Osteoblast (primary cell): ENCODE results near the gene PIK3R6. TPM values are rescaled to one million over a fixed set of nuclear protein-coding genes. Genes with fewer than 3 reads are reported as not detected.
A peak's percentile ranks its signal among the peaks of the same experiment; 100 is the strongest.

ENCODE experiments used
- DNase-seq: peaks from one replicate; pipeline ENCODE4 v3.0.0; 2011; ENCODE audit warnings: low spot score, mixed read lengths; ENCODE audit not compliant: insufficient read length; ENCODE audit errors: missing footprints
- H2AFZ ChIP-seq: 2 replicates; pipeline ENCODE4 v1.6.0; 2011; ENCODE audit warnings: mild to moderate bottlenecking, low read length
- H3K27ac ChIP-seq: 2 replicates; pipeline ENCODE4 v1.5.1; 2011; ENCODE audit warnings: mild to moderate bottlenecking, low read depth, low read length, moderate library complexity
- H3K27me3 ChIP-seq: 2 replicates; pipeline ENCODE4 v1.6.0; 2012; ENCODE audit warnings: mild to moderate bottlenecking, control low read depth, inconsistent platforms, low read length, moderate library complexity; ENCODE audit not compliant: insufficient read depth
- H3K36me3 ChIP-seq: 2 replicates; pipeline ENCODE4 v1.5.1; 2011; ENCODE audit warnings: mild to moderate bottlenecking, low read length, control low read depth, moderate library complexity; ENCODE audit not compliant: insufficient read depth
- H3K4me1 ChIP-seq: 2 replicates; pipeline ENCODE4 v1.5.1; 2011; ENCODE audit warnings: mild to moderate bottlenecking, low read length, control low read depth, moderate library complexity; ENCODE audit not compliant: insufficient read depth
- H3K4me2 ChIP-seq: 2 replicates; pipeline ENCODE4 v1.6.0; 2011; ENCODE audit warnings: mild to moderate bottlenecking, low read length; ENCODE audit not compliant: insufficient read depth
- H3K4me3 ChIP-seq: fragments of 200-600 bp; sonication (generic); 3 replicates; pipeline ENCODE4 v1.5.1; 2012; ENCODE audit warnings: mild to moderate bottlenecking, low read length, inconsistent platforms; ENCODE audit not compliant: insufficient read depth
- H3K79me2 ChIP-seq: 2 replicates; pipeline ENCODE4 v1.6.0; 2012; ENCODE audit warnings: mild to moderate bottlenecking, low read length, control low read depth, inconsistent platforms; ENCODE audit not compliant: insufficient read depth
- H3K9me3 ChIP-seq: 2 replicates; pipeline ENCODE4 v1.5.1; 2011; ENCODE audit warnings: low read depth, low read length, control low read depth
- H4K20me1 ChIP-seq: 2 replicates; pipeline ENCODE4 v1.6.0; 2012; ENCODE audit warnings: mild to moderate bottlenecking, low read length, control low read depth; ENCODE audit not compliant: insufficient read depth
- total RNA-seq: library from RNA; depleted of rRNA; stranded (reverse); fragments of >200 nt; gene quantifications from 2 replicates; pipeline ENCODE4 v1.2.3, GENCODE V29; 2012
- TF ChIP-seq, protein P1 (sequence below): IDR thresholded peaks from 2 replicates; pipeline ENCODE4 v1.5.1; 2011; ENCODE audit warnings: mild to moderate bottlenecking, low read depth, low read length, moderate library complexity; ENCODE audit errors: extremely low read depth

Gene PIK3R6
- total RNA-seq, 1 donor: not detected

DNA sequence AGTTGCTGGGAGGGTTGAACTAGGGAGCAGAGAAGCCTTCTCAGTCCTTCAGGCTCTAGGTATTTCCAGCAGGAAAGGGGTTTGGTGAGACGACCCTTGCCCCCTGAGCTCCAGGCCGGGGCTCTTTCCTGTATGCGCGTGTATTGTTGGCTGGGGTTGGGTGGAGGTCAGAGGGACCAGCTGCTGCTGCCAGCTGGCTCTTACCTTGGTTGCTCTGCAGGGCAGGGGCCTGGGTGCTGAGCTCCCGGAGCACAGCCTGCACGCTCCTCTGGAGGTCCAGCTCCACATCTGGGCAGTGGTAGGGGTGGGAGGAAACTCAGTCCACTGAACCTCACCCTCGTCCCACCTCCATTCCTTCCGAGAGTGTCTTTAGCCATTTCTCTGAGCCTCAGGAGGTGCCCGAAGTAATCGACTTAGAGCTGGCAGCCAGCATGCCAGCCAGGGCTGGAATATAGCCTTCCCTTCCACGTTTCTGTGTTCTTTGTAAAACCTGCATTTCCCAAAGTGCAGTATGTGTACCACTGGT, 28.0 kb downstream of the PIK3R6 start:
- H3K4me2 ChIP-seq: no peak overlapping the region
- no peaks in the 10 kb centered on the region for H3K4me1 ChIP-seq
- DNase-seq: no peak
- H3K9me3 ChIP-seq: no peaks in the 10 kb centered on the region
- no peak overlapping the region for H3K27ac ChIP-seq
- no peak overlapping the region for H2AFZ ChIP-seq
- TF ChIP-seq, protein P1, sequence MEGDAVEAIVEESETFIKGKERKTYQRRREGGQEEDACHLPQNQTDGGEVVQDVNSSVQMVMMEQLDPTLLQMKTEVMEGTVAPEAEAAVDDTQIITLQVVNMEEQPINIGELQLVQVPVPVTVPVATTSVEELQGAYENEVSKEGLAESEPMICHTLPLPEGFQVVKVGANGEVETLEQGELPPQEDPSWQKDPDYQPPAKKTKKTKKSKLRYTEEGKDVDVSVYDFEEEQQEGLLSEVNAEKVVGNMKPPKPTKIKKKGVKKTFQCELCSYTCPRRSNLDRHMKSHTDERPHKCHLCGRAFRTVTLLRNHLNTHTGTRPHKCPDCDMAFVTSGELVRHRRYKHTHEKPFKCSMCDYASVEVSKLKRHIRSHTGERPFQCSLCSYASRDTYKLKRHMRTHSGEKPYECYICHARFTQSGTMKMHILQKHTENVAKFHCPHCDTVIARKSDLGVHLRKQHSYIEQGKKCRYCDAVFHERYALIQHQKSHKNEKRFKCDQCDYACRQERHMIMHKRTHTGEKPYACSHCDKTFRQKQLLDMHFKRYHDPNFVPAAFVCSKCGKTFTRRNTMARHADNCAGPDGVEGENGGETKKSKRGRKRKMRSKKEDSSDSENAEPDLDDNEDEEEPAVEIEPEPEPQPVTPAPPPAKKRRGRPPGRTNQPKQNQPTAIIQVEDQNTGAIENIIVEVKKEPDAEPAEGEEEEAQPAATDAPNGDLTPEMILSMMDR: no peak
- no peaks in the 10 kb centered on the region for H3K79me2 ChIP-seq
- no peaks in the 10 kb centered on the region for H3K36me3 ChIP-seq
- peaks cover 6% of the 10 kb centered on the region for H3K27me3 ChIP-seq
- no peak overlapping the region for H3K4me3 ChIP-seq
- no peaks in the 10 kb centered on the region for H4K20me1 ChIP-seq

- Histone ChIP-seq H2AFZ (no peak overlapping the region), H4K20me1 (no peaks in the 10 kb centered on the region), H3K4me2 (no peak overlapping the region), H3K9me3 (no peaks in the 10 kb centered on the region), H3K36me3 (no peaks in the 10 kb centered on the region), H3K27ac (no peak overlapping the region), H3K27me3 (peaks cover 6% of the 10 kb centered on the region), H3K79me2 (no peaks in the 10 kb centered on the region), H3K4me3 (no peak overlapping the region), H3K4me1 (no peaks in the 10 kb centered on the region)
- no peak for DNase-seq
- TF ChIP-seq, protein P1: no peak
Observed at GRCh38 chr17:8838551-8839095, 28.9 kb downstream of the PIK3R6 start.

DNA sequence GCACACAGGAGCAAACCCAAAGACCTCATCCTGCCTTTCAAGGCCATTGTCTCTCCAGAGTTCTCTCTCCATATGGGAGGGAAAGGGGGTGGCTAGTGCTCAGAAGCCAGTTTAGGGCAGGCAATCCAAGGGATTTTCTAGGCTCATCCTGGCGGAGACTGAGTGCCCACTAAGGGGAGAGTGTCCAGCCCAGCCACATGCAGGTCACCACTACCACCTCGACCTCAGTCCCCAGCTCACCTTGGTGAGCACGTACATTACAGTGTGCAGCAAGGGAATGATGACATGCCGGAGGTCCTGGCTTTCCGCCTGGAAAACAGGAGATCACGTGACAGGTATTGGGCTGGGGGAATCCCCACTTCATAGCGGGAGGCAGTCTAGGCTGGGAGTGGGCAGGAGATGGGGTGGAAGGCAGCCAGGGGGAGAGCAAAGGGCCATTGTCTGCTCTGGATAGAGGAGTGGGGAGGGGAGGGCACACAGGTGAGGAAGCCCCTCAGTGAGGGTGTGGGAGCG, 29.9 kb downstream of the PIK3R6 start:
- TF ChIP-seq, protein P1: no peak
- Histone ChIP-seq H3K36me3 (no peaks in the 10 kb centered on the region), H3K4me1 (no peaks in the 10 kb centered on the region), H3K9me3 (no peaks in the 10 kb centered on the region), H3K27ac (no peak overlapping the region), H3K4me3 (no peak overlapping the region), H4K20me1 (no peaks in the 10 kb centered on the region), H2AFZ (no peak overlapping the region), H3K4me2 (no peak overlapping the region), H3K79me2 (no peaks in the 10 kb centered on the region), H3K27me3 (peaks cover 9% of the 10 kb centered on the region)
- peak; percentile 65 for DNase-seq

- no peaks in the 10 kb centered on the region for H3K4me1 ChIP-seq
- no peaks in the 10 kb centered on the region for H3K36me3 ChIP-seq
- no peaks in the 10 kb centered on the region for H3K79me2 ChIP-seq
- H3K4me3 ChIP-seq: no peak overlapping the region
- TF ChIP-seq, protein P1: no peak
- H2AFZ ChIP-seq: no peak overlapping the region
- H4K20me1 ChIP-seq: no peaks in the 10 kb centered on the region
- H3K27me3 ChIP-seq: peaks cover 9% of the 10 kb centered on the region
- no peaks in the 10 kb centered on the region for H3K9me3 ChIP-seq
- no peak overlapping the region for H3K27ac ChIP-seq
- peak; percentile 78 for DNase-seq
- no peak overlapping the region for H3K4me2 ChIP-seq
Observed at GRCh38 chr17:8836821-8837562, 30.5 kb downstream of the PIK3R6 start.
